K562 (cell line): ENCODE measurements around the gene AFG1L. TPM values are rescaled to one million over a fixed set of nuclear protein-coding genes. Genes with fewer than 3 reads are reported as not detected.

Experiments used
- ARID1B ChIP-seq: fragments of 450-650 bp; IDR thresholded peaks from 2 replicates; pipeline ENCODE4 v1.6.1; 2016; ENCODE audit warnings: antibody characterized with exemption, mild to moderate bottlenecking, inconsistent platforms
- BHLHE40 ChIP-seq: IDR thresholded peaks from 2 replicates; pipeline ENCODE4 v1.6.1; 2011; ENCODE audit warnings: low read length, improper control_type of control experiment
- CBX3 ChIP-seq, 2 experiments: IDR thresholded peaks; 1 replicate in 1 of 2; 2 replicates in 1 of 2; pipeline ENCODE4 v1.6.1; 2012; ENCODE audit warnings: inconsistent platforms in 2 of 2, low read length in 2 of 2, borderline replicate concordance in 1 of 2, control low read depth in 1 of 2
- CREBBP ChIP-seq: IDR thresholded peaks from one replicate; pipeline ENCODE4 v1.6.1; 2012; ENCODE audit warnings: low read depth, mild to moderate bottlenecking, control low read depth, inconsistent platforms, low read length
- CREM ChIP-seq: IDR thresholded peaks from 2 replicates; pipeline ENCODE4 v1.6.1; 2014; ENCODE audit warnings: antibody characterized with exemption, low read depth
- EP300 ChIP-seq: IDR thresholded peaks from 2 replicates; pipeline ENCODE4 v1.6.1; 2012; ENCODE audit warnings: low read length, improper control_type of control experiment
- FOXP1 ChIP-seq: sonication (generic); formaldehyde crosslinking; IDR thresholded peaks from 2 replicates; pipeline ENCODE4 v1.8.0; 2022; ENCODE audit warnings: mild to moderate bottlenecking, missing genetic modification reagents
- KLF16 ChIP-seq: IDR thresholded peaks from 2 replicates; pipeline ENCODE4 v1.6.1; 2016; ENCODE audit warnings: antibody characterized with exemption
- MEIS2 ChIP-seq: fragments of 450-650 bp; IDR thresholded peaks from 2 replicates; pipeline ENCODE4 v1.6.1; 2014; ENCODE audit warnings: mild to moderate bottlenecking; ENCODE audit not compliant: partially characterized antibody
- MYC ChIP-seq, 2 experiments: fragments of 250-450 bp in 1 of 2; sonication (Bioruptor Pico) in 1 of 2; IDR thresholded peaks; 2 replicates each; pipeline versions ENCODE4 v1.5.1 to v1.6.1; 2012 to 2021; ENCODE audit warnings: low read depth in 2 of 2, borderline replicate concordance in 1 of 2, improper control_type of control experiment in 1 of 2, low read length in 1 of 2, mild to moderate bottlenecking in 1 of 2, moderate library complexity in 1 of 2
- NFE2 ChIP-seq: IDR thresholded peaks from 2 replicates; pipeline ENCODE4 v1.6.1; 2014; ENCODE audit warnings: antibody characterized with exemption, low read depth
- NONO ChIP-seq, 2 experiments: fragments of 200-400 bp in 1 of 2; fragments of 450-650 bp in 1 of 2; formaldehyde crosslinking in 1 of 2; IDR thresholded peaks; 2 replicates each; pipeline ENCODE4 v1.6.1; 2017; ENCODE audit warnings: low read depth in 2 of 2, mild to moderate bottlenecking in 2 of 2, moderate library complexity in 2 of 2, low read length in 1 of 2
- PML ChIP-seq: IDR thresholded peaks from 2 replicates; pipeline ENCODE4 v1.6.1; 2012; ENCODE audit warnings: low read length, inconsistent platforms
- PRMT5 ChIP-seq: sonication (generic); formaldehyde crosslinking; IDR thresholded peaks from 2 replicates; pipeline ENCODE4 v1.5.0; 2020; ENCODE audit warnings: missing genetic modification reagents
- TAL1 ChIP-seq: fragments of 450-650 bp; IDR thresholded peaks from 2 replicates; pipeline ENCODE4 v1.6.1; 2016; ENCODE audit warnings: mild to moderate bottlenecking
- ZNF184 ChIP-seq: sonication (generic); formaldehyde crosslinking; IDR thresholded peaks from 2 replicates; pipeline ENCODE4 v1.5.0; 2020; ENCODE audit warnings: missing genetic modification reagents
- ZNF699 ChIP-seq: fragments of 250-450 bp; sonication (Bioruptor Pico); IDR thresholded peaks from 2 replicates; pipeline ENCODE4 v1.8.0; 2021; ENCODE audit warnings: mild to moderate bottlenecking, moderate library complexity; ENCODE audit not compliant: insufficient replicate concordance
- ZNF766 ChIP-seq: fragments of 200-800 bp; sonication (Bioruptor generic); conservative IDR thresholded peaks from 2 replicates; pipeline ENCODE4 v1.6.1; 2016; ENCODE audit warnings: missing genetic modification characterization, missing compliant biosample characterization
- polyA plus RNA-seq, 8 experiments: library from polyadenylated mRNA; depleted of rRNA in 4 of 8; stranded (reverse) in 5 of 8; unstranded in 3 of 8; fragments of >200 nt; fragmentation: Nextera tagmentation in 2 of 8; fragmentation: Illumina TruSeq in 1 of 8; extraction: Ambion mirVana in 2 of 8; extraction: Trizol in 1 of 8; gene quantifications; 2 replicates each; pipeline versions ENCODE4 v1.2.1 to v1.2.3, GENCODE V29; 2011 to 2014; ENCODE audit warnings: inconsistent platforms in 1 of 8, missing spikeins in 1 of 8
- total RNA-seq, 7 experiments: library from RNA; depleted of rRNA in 6 of 7; stranded (reverse); fragments of >200 nt in 6 of 7; fragmentation: Illumina TruSeq in 2 of 7; extraction: Trizol in 2 of 7; gene quantifications; 2 replicates each; pipeline versions ENCODE4 v1.2.1 to v1.2.3, GENCODE V29; 2011 to 2021; ENCODE audit warnings: low replicate concordance in 1 of 7
- TF ChIP-seq, protein P1 (sequence below): fragments of 250-450 bp; sonication (Bioruptor Pico); IDR thresholded peaks from 2 replicates; pipeline ENCODE4 v1.4.0; 2020; ENCODE audit warnings: borderline replicate concordance
- TF ChIP-seq, protein P2 (sequence below): IDR thresholded peaks from 2 replicates; pipeline ENCODE4 v1.6.1; 2012; ENCODE audit warnings: low read depth, low read length, improper control_type of control experiment, borderline replicate concordance
- TF ChIP-seq, protein P3 (sequence below), 2 experiments: fragments of 450-650 bp; conservative IDR thresholded peaks; 2 replicates each; pipeline ENCODE4 v1.6.1; 2017; ENCODE audit warnings: mild to moderate bottlenecking in 2 of 2, moderate library complexity in 2 of 2
- TF ChIP-seq, protein P4 (sequence below): fragments of 450-650 bp; formaldehyde crosslinking; IDR thresholded peaks from 2 replicates; pipeline ENCODE4 v1.4.0; 2022; ENCODE audit warnings: mild to moderate bottlenecking, moderate library complexity

AFG1L gene
- total and polyA plus RNA-seq, 9 of the 15 experiments (the other 6 are each of a cell fraction or from before 2014, with no cell fraction given), result 2.2 to 15.5 (median 5.8) TPM

DNA sequence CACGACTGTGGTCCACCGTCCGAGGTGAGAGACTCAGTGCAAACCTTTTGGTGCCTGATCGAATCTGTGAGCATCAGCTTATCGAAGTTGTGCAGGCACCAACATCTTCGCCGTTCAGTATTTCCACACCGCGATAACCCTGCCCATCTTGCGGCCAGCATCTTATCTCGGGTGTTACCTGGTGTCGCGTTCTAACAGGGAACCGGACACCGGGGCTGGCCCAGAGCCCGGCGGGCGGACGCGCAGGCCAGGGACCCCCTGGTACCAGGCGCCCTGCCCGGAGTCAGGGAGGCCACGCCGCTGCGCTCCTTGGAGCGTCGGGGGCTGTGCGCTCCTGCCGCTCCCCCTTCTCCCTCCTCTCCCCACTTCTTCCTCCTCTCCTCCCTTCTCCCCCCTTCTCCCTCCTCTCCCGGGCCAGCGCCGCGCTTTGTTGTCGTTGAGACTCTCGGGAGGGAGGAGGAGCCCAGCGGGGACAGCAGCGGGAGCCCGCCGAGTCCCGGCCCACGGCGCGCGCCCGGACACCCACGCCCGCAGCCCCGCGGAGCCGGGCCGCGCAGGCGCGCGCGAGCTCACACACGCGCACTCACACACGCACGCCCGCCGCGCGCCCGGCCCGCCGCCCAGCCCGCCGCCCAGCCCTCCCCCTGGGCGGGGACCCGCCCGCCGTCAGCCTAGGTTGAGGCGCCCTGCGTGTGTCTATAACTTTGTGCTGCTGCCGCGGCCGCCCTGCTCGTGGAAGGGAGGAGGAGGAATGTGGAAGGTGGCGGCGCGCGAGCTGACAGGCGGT lies 264.4 kb downstream of the AFG1L start (continued):
- TF ChIP-seq MYC (IDR thresholded peaks at IDR 0.05; ENCODE audit: low read depth, low read length) (peak; percentile 54; the same call in 1 of the 2 replicates), MYC (CRISPR knock-in tag; IDR thresholded peaks at IDR 0.05; ENCODE audit: borderline replicate concordance, low read depth) (no peak), BHLHE40 (peak; percentile 41; the same call in 1 of the 2 replicates), CREM (peak; percentile 79), PRMT5 (no peak), KLF16 (peak; percentile 95), TAL1 (peak; percentile 97), PML (peak; percentile 96), MEIS2 (peak; percentile 2), ZNF184 (CRISPR knock-in tag) (no peak), ARID1B (peak; percentile 98), EP300 (peak; percentile 94), NONO (IDR thresholded peaks at IDR 0.05; ENCODE audit: low read depth in 2 of 2, low read length in 1 of 2) (peak; percentile 27 to 57; a peak in 1 of 4 replicates), ZNF699 (CRISPR knock-in tag) (no peak), CREBBP (no peak), CBX3 (IDR thresholded peaks at IDR 0.05; ENCODE audit: borderline replicate concordance in 1 of 2, low read length in 2 of 2) (peak in 1 of 2 experiments; percentile 68; a peak in 1 of 3 replicates), ZNF766 (CRISPR knock-in tag) (peak; percentile 77; the same call in 1 of the 2 replicates), NFE2 (peak; percentile 34; the same call in 1 of the 2 replicates), FOXP1 (no peak)
- TF ChIP-seq, protein P1, sequence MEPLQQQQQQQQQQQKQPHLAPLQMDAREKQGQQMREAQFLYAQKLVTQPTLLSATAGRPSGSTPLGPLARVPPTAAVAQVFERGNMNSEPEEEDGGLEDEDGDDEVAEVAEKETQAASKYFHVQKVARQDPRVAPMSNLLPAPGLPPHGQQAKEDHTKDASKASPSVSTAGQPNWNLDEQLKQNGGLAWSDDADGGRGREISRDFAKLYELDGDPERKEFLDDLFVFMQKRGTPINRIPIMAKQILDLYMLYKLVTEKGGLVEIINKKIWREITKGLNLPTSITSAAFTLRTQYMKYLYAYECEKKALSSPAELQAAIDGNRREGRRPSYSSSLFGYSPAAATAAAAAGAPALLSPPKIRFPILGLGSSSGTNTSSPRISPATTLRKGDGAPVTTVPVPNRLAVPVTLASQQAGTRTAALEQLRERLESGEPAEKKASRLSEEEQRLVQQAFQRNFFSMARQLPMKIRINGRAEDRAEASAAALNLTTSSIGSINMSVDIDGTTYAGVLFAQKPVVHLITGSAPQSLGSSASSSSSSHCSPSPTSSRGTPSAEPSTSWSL, result no peak
- TF ChIP-seq, protein P2, sequence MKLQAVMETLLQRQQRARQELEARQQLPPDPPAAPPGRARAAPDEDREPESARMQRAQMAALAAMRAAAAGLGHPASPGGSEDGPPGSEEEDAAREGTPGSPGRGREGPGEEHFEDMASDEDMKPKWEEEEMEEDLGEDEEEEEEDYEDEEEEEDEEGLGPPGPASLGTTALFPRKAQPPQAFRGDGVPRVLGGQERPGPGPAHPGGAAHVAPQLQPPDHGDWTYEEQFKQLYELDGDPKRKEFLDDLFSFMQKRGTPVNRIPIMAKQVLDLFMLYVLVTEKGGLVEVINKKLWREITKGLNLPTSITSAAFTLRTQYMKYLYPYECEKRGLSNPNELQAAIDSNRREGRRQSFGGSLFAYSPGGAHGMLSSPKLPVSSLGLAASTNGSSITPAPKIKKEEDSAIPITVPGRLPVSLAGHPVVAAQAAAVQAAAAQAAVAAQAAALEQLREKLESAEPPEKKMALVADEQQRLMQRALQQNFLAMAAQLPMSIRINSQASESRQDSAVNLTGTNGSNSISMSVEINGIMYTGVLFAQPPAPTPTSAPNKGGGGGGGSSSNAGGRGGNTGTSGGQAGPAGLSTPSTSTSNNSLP, result no peak
- TF ChIP-seq, protein P3, sequence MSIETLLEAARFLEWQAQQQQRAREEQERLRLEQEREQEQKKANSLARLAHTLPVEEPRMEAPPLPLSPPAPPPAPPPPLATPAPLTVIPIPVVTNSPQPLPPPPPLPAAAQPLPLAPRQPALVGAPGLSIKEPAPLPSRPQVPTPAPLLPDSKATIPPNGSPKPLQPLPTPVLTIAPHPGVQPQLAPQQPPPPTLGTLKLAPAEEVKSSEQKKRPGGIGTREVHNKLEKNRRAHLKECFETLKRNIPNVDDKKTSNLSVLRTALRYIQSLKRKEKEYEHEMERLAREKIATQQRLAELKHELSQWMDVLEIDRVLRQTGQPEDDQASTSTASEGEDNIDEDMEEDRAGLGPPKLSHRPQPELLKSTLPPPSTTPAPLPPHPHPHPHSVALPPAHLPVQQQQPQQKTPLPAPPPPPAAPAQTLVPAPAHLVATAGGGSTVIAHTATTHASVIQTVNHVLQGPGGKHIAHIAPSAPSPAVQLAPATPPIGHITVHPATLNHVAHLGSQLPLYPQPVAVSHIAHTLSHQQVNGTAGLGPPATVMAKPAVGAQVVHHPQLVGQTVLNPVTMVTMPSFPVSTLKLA (conservative IDR thresholded peaks at IDR 0.05), result no peak; a peak in 2 of 4 replicates
- TF ChIP-seq, protein P4, sequence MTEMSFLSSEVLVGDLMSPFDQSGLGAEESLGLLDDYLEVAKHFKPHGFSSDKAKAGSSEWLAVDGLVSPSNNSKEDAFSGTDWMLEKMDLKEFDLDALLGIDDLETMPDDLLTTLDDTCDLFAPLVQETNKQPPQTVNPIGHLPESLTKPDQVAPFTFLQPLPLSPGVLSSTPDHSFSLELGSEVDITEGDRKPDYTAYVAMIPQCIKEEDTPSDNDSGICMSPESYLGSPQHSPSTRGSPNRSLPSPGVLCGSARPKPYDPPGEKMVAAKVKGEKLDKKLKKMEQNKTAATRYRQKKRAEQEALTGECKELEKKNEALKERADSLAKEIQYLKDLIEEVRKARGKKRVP (CRISPR knock-in tag), result no peak
